PFSK-1 (cell line): ENCODE data around the gene CERS4.

ENCODE experiments used
- POLR2AphosphoS5 ChIP-seq: IDR thresholded peaks from 2 replicates; pipeline ENCODE4 v1.6.1; 2012; ENCODE audit warnings: low read depth, mild to moderate bottlenecking, control low read depth, low read length, moderate library complexity
- REST ChIP-seq, 2 experiments: IDR thresholded peaks; 2 replicates each; pipeline versions ENCODE4 v1.6.1 to v1.8.0; 2011 to 2012; ENCODE audit warnings: low read depth in 2 of 2, low read length in 2 of 2, control low read depth in 1 of 2, inconsistent platforms in 1 of 2, mild to moderate bottlenecking in 1 of 2, moderate library complexity in 1 of 2; ENCODE audit not compliant: insufficient read depth in 1 of 2
- SIN3A ChIP-seq: IDR thresholded peaks from 2 replicates; pipeline ENCODE4 v1.6.1; 2012; ENCODE audit warnings: mild to moderate bottlenecking, low read length, moderate library complexity, borderline replicate concordance; ENCODE audit not compliant: insufficient read depth

GRCh38 chr19:8255426-8256125, 46.4 kb downstream of the CERS4 start:
- no peak for TF ChIP-seq SIN3A
- TF ChIP-seq POLR2AphosphoS5 = no peak
- TF ChIP-seq REST (IDR thresholded peaks at IDR 0.05; ENCODE audit: insufficient read depth in 1 of 2, low read depth in 2 of 2, low read length in 2 of 2) = no peak
